GM08714 (cell line): ENCODE data around the gene ANKRD63.

Experiments used
- H3K4me3 ChIP-seq: fragments of 200-500 bp; sonication (Bioruptor generic); 2 replicates; pipeline ENCODE4 v1.5.1; 2014; ENCODE audit warnings: mild to moderate bottlenecking, low read length, inconsistent platforms
- ZNF274 ChIP-seq: IDR thresholded peaks from 2 replicates; pipeline ENCODE4 v1.6.1; 2012; ENCODE audit warnings: mild to moderate bottlenecking, low read depth, low read length

ANKRD63 gene

GRCh38 chr15:40254452-40254851 lies 28.4 kb downstream of the ANKRD63 start:
- no peak overlapping the region for H3K4me3 ChIP-seq
- TF ChIP-seq ZNF274 = no peak

GRCh38 chr15:40253167-40253790 lies 29.6 kb downstream of the ANKRD63 start:
- H3K4me3 ChIP-seq = peak overlapping the region; percentile 45; the same call in 1 of the 2 replicates
- TF ChIP-seq ZNF274 = no peak

- H3K4me3 ChIP-seq = peak overlapping the region; percentile 45; the same call in 1 of the 2 replicates
- no peak for TF ChIP-seq ZNF274
Measured at GRCh38 chr15:40252438-40253166, 30.3 kb downstream of the ANKRD63 start.

GRCh38 chr15:40252141-40252437 lies 30.8 kb downstream of the ANKRD63 start:
- H3K4me3 ChIP-seq = no peak overlapping the region; the same call in 1 of the 2 replicates

GRCh38 chr15:40251486-40252140 lies 31.3 kb downstream of the ANKRD63 start:
- no peak for TF ChIP-seq ZNF274
- H3K4me3 ChIP-seq = no peak overlapping the region

More at GRCh38 chr15:40252141-40252437, 30.8 kb downstream of the ANKRD63 start:
- no peak for TF ChIP-seq ZNF274

- H3K4me3 ChIP-seq = no peak overlapping the region
- TF ChIP-seq ZNF274 = no peak
Measured at GRCh38 chr15:40250771-40251483, 31.9 kb downstream of the ANKRD63 start.

GRCh38 chr15:40250304-40250656 lies 32.6 kb downstream of the ANKRD63 start:
- no peak overlapping the region for H3K4me3 ChIP-seq
- no peak for TF ChIP-seq ZNF274

GRCh38 chr15:40249477-40250303 lies 33.2 kb downstream of the ANKRD63 start:
- no peak overlapping the region for H3K4me3 ChIP-seq
- TF ChIP-seq ZNF274 = no peak

GRCh38 chr15:40248006-40248783 lies 34.7 kb downstream of the ANKRD63 start:
- TF ChIP-seq ZNF274 = no peak
- H3K4me3 ChIP-seq = no peak overlapping the region

GRCh38 chr15:40247406-40247971 lies 35.4 kb downstream of the ANKRD63 start:
- TF ChIP-seq ZNF274 = no peak
- H3K4me3 ChIP-seq = no peak overlapping the region

GRCh38 chr15:40246496-40247280 lies 36.2 kb downstream of the ANKRD63 start:
- no peak for TF ChIP-seq ZNF274
- H3K4me3 ChIP-seq = no peak overlapping the region
